HG02981 (cell line): ENCODE data around the gene TMEM63B.

Experiments
- ATAC-seq: cut with Tn5 transposase; IDR thresholded peaks from one replicate; pipeline ENCODE4 v1.9.1; 2021; ENCODE audit warnings: mild to moderate bottlenecking, moderate library complexity; ENCODE audit not compliant: unreplicated experiment

The TMEM63B gene

DNA sequence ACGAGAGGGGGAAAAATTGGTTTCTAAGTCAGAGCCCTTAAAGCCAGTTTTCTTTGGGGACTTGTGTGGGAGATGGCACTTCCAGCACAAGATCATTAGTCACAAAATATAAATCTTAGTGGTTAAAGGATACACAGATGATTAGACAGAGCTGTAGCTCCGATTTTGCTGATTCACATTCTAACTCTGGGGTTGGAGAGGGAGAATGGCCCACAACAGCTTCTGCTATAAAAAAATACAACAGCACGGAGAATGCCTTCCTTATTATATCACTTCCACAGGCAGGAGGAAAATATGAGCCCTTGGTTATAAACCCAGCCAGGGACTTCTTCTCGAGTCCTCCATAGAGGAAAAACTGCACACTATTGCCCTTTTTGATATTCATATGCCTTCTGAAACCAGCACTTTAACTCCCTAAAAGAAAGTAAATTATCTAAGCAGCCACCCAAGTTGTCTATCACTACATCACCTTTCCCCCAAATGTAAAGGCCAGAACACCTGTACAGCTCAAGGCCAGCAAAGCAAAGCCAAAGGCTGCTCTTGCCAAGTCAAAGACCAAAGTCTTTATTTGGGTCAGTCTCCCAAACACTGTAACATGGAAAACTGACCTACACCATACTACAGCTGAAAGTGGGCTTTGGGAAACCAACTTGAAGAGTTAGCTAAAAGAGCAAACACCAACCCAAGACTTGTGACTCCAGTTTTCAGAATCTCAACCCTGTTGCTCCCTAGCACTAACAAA is 10.5 kb upstream of the TMEM63B start:
- no peak for ATAC-seq

DNA sequence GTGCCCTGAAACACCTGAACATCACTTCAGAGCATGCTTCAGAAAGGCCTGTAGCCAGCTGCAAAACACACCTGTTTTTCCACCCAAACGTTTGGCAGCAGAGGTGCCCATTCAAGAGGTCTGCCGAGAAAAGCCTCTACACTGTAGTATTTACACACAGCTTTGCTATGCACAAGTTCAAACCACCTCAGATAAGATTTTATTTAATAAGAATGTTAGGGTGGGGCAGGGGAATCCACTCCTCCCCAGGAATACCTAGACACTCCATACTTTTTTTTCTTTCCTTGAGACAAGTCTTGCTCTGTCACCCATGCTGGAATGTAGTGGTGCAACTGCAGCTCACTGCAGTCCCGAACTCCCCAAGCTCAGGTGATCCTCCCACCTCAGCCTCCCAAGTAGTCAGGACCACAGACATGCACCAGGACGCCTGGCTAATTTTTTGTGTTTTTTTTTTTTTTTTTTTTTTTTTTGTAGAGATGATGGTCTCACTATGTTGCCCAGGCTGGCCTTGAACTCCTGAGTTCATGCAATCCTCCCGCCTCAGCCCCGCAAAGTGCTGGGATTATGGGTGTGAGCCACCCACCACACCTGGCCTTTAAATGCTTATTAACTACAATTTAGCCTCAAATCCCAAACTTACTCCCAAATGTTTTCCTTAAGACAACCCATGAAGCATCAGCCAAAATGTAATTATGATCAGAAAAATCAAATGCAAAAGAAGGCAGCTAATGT is 9.8 kb upstream of the TMEM63B start:
- ATAC-seq: no peak

DNA sequence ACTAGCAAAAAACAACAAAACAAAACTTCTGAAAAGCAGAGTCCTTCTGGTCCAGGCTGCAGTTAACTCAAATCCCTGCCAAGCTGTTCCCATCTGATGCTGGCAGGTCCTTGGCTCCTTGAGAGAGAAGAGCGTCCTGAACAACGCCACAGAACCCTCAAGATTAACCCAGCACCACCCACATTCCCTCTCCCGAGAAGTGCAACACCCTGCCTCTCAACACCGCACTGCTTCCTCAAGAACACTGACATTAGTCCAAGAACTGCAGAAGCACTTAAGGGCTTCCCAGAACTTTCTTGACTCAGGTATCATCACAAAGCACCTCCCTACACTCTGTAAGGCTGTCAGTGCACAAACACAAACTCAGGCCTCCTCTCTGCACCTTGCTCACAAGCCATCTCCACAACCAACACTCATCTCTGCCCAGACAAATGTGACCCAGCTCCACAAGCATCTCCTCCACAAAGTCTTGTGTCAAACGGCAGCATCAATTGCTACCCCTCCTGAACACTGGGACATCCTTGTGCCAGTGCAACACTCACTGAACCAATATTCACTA is 7.6 kb upstream of the TMEM63B start:
- no peak for ATAC-seq

DNA sequence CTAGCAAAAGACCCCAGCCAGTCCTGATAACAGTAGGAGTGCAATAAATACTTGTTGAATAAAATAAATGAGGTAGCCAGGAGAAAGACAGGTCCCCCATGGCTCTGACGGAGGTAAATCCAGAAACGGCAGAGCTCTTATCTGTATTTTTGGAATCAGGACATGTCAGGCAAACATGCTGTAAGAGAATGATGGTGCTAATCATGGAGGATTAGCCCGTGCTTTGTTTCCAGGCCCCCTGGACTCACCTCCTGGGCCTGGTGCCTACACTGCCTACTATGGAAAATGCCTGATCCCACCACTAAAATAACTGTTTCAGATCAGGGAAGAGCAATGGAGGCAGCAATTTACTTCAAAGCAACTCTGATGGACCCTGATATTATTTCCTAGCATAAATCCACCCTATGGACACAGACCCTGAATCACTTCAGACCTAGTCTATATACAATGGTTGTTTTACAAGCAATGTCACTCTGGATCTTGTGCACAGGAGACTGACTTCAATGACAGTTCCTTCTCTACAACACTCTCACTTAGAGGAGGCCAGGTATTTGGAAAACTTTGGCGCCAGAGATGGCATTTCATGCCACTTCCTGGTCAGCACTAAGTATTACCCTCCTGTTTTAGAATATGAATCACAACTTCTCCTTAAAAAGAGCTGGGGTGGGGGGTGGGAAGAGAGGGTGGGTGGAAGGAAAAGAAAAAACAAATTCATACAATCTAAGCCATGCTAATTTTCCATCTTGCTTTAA is 6.5 kb upstream of the TMEM63B start:
- no peak for ATAC-seq

DNA sequence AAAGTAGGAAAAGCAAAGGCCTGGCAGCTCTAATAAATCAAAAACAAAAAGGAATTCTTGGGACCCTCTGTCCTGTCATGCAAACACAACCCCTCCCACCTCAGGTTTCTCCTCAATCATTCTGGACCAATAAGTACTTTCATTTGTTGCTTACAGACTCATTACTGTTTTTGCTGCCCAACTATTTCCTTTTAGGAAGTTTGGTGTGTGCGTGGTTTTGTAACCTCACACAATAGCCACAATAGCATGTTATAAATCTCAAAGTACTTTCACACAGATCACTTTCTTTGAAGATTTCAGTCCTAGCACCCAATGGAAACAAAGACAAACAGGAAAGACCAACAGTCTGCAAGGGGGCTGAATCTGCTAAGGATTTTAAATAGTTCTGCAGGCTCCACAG is 4.6 kb upstream of the TMEM63B start:
- no peak for ATAC-seq

DNA sequence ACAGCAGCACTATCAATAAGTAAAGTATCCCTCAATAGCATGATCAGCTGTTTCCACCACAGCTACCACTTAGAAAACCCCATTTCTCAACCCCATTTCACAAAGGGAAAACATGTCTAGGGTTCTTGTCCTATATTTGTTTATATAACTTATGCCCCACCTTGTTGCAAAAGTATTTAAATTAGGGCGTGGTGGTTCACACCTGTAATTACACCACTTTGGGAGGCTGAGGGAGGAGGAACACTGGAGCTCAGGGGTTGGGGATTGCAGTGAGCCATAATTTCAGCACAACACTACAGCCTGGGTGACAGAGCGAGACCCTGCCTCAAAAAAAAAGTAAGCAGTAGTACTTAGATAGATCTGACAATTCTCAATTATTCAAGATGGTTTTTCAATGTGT is 3.8 kb upstream of the TMEM63B start:
- ATAC-seq: no peak

DNA sequence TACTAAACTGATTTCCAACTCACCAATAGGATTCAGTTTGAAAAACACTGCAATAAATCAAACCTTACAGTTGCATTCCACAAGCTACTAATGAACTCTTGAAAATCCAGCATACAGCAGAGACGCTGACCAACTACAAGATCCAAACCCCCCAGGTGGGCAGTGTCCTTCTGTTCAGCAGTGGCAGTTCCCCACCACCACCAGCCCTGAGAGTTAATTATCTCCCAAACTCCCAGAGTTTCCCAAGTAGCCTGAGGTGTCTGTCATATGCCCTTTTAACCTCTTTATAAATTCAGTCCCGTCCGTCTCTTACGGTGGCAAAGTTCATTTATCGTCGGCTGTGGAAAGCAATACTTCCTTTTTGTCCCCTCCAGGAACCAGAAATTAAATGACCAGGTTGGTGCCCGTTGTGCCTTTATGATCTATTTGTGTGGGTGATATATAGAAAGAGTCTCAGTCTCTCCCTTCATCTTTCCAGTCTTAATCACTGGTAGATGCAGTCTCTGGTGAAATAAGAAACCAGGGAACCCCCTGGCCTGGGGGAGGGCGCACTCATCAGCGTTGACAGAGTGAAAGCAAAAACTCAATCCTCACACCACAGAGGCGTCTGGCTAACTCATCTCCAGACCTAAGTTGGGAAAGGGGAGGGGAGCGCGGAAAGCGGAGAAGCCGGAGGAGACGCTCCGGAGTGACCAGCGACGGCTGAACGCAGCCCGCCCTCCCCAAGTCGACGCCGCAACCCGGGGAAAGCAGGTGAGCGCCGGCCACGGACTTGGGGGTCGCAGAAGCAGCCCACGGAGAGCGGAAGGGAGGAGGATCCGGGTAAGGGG is 819 bp upstream of the TMEM63B start:
- ATAC-seq: peak; percentile 42

DNA sequence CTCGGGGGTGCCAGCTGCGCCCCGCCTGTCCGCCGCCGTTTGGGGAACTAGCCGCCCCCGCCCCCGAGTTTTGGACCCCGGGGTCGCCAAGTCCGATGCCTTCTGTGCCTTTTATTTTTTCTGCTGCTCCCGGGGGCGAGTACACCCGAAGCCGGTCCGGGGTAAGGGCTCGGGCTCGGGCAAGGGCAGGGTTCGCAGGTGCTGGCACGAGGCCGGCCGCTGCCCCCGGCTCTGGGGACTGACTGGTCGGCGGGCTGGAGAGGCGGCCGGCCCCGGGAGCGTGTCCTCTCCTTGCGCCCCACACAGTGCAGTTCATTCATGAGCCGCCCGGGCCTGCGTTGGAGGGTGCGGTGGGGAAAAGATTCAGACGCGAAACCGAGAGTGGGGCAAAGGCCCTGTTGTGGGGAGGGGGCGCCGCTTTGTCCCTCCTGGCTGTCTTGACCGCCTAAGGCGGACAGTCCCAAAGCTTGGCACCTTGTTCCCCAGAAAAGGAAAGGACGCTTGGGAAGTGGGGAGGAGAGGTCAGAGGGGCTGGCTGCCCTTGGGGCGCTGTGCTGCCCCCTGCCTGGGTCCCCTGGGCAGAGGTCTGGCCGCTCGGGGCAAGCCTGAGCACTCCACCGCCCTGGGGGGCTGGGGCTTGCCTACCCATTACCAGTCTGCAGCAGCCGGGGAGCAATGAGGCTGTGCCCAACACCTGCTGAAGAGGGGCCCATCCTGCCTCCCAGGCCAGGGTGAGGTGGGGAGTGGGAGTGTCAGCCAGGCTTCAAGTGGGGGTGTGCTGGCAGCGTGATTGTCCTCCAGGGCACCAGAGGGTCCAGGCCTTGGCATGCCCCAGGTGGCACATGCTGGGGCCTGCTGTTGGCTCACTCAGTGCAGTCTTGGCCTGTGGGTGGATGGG is 915 bp downstream of the TMEM63B start:
- ATAC-seq: no peak

DNA sequence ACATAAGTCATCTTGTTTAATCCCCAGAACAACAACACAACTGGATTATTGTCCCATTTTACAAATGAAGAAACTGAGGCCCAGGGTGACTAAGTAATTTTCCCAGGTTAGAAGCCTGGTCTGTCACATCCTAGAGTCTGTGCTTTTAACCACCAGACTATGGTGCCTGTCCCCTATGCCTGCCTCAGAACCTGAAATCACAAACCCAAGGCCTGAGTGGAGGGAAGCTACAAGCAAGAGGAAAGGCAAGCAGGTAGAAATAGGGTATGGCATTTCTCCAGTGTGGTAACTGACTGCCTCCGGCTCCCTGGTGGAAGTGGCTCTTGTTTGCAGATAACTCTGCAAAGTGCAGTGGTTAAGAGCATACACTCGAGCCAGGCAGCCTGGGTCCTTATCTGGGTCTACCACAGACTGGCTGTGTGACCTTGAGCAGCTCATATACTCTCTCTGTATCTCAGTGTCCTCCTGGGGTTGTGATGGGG is 2.5 kb downstream of the TMEM63B start:
- no peak for ATAC-seq

DNA sequence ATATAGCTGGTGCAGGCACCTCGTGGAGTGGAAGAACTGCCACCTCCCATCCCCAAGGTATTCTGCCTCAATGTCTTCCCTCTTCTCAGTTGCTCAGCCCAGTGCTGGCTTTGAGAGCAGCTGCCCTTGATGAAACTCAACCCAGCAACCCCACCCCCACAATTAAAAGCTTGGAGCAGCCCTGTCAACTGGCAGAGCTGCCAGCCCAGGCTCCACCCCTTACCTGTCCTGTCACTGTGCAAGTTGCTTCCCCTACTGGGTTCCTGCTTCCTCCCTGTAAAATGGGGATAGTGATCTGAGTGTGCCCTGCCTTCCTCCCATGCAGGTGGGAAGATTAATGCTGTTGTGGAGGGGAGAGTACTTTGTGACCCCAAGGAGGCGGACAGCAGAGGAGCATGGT is 4.5 kb downstream of the TMEM63B start:
- no peak for ATAC-seq

DNA sequence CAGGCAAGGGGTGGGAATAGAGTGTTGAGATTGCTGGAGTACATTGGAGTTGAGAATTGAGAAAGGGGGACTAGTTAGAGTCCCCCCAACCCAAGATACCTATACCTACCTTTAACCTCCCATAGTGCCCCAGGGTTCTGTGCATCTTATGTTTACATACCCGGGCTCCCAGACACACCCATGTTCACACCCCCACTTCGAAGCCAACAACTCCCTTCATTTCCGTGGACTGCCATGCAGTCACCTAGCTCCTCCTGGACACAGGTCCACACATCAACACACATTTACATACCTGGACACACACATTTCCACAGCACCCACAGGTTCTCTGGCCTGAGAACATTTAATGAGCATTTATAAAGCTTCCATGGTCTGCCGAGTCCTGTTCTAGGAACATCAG is 5.1 kb downstream of the TMEM63B start:
- no peak for ATAC-seq

DNA sequence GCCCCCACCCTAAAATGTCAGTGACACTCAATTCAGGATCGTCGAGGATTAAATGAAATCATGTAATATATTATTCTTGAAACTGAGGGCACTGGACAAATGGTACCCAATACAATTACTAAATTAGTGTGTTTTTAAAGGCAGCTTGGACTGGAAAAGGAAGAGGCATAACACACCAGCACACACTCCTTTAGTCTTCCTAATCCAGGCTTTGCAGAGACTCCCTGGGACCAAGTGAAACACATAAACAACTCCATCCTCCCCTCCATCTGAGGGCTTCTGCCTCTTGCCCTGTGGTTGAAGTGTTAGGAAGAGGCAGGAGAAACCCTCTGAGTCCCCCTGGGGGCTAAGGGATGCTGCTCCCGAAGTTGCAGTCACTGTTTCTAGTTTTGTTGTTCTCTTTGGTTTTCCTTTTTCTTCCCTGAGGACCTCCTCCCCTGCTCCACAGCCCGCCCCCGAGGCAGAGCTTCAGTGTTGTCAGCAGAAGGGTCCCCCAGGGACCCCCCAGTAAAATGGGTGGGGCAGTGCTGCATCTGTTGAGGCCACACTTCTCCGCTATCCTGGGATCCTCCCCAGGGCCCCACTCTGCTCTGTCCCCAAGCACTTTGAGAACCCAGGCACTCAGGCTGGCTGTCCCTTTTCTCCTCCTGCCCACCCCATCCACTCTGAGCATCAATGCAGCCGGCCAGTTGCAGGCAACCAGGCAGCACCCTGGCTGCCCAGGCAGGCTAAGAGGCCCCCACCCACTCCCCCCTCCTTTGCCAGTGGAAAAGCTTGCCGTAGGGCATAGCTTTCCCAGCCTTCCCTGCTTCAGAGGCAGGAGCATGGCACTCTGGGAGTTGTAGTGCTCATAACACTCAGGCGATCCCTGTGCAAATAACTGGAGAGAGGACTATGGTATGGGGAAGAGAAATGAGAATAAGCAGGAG is 5.9 kb downstream of the TMEM63B start:
- no peak for ATAC-seq

DNA sequence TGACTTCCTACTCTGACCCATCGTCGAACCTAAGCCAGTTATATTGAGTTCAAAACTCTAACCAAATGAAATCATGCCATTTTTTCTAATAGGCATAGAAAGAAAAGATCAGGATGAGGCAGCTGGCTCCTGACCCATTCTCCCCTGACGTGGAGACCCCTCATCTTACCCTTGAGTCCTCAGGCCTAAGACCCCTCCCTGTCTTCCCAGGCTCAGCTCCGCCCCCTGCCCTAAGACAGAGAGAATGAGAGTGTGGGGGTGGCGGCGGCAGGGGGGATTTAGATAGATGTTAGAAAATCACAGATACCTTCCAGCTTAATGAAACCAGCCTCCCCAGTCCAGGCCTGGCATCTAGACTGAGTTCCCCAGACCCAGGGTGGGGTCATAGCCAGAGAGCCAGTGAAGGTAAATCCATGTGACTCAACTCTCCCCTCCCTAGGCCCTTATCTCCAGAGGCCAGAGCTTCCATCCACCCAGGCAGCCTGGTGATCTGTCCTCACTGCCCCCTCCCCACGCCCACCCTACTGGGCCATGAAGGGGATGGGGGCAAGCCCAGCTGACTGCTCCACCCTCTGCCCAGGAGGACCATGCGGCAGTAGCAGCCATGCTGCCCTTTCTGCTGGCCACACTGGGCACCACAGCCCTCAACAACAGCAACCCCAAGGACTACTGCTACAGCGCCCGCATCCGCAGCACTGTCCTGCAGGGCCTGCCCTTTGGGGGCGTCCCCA is 6.8 kb downstream of the TMEM63B start:
- ATAC-seq: no peak

DNA sequence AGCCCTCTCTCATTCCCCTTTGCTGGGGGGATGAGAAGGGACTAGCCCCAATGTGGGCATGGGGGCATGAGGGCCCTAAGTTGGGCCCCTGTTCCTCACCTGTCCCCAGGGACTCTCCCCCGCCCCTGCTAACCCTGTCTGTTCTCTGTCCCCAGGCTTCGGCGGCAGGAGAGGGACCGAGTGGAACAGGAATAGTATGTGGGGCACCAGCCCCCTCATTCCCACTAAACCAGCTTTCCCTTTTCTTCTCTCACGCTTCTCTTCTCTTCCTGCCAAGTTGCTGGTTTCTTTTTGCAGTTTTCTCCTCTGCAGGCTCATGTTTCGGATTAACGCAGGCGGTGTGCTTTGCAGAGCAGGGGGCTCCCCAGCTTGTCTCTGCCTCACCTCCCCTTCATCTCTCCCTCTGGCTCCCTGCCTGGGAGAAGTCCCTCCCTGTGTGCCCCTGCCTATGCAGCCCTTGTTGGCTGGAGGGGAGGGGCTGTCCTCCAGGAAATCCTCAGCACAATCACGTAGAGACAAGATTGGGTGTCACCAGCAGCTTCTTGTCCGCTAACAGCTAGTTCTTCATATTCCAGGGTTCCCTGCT is 7.9 kb downstream of the TMEM63B start:
- ATAC-seq: no peak

DNA sequence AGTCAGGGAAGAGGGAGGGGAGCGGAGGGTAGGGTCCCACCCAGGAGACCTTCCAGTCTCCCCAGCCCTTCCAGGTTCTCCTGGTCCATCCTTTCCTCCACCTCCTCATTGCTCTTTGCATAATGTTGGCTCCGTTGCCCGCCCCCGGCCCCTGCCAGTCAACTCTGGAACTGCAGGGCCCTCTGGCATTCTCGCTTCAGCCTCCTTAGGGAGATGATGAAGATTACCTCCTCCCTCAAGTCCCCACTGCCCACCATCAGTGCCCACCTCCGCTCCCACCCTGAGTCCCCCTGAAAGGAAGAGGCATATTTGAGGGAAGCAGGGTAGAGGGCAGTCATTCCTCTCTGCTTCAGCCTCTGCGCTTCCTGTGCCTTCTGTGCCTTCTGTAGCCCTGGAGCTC is 8.5 kb downstream of the TMEM63B start:
- ATAC-seq: no peak

DNA sequence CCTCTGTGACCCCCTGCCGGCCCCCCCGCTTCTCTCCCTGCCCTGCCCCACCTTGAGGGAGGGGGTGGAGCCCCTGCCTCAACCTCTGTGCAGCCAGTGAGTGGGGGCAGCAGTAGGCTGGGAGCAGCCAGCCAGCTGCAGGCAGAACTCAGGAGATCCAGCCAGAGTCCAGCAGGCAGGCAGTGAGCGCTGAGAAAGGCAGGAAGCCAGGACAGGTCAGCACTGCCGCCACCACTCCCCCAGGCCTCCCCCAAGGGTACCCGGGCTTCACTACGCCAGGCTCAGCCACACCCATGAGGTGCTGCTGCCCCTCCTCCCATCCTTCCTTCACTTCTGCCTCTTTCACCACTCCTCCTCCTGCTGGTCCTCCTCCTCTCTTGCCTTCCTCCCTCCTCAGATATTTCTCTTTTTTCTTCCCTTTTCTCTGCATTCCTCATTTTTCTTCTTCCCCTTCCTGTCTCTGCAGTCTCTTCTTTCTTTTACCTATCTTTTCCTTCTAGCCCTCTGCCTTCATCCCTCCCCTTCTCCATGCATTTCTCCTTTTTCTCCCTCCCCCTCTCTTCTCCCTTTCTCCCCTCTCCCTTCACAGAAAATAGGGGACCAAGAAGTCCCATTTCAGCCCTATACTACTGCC is 11.5 kb downstream of the TMEM63B start:
- ATAC-seq: no peak

DNA sequence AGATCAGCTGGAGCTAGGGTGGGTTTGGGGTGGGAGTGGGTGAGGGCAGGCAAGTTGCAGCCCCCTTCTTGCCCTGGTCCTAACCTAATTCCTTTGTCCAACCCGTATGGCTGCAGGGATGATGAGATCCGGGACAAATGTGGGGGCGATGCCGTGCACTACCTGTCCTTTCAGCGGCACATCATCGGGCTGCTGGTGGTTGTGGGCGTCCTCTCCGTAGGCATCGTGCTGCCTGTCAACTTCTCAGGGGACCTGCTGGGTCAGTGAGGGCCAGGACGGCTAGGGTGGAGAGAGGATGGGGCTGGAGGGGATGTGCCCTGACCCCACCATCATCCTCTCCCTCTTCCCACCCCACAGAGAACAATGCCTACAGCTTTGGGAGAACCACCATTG is 12.0 kb downstream of the TMEM63B start:
- no peak for ATAC-seq
